Activated naive CD4-positive, alpha-beta T cell treated with anti-CD3 and anti-CD28 coated beads for 36 hours (primary cell): ENCODE measurements around the gene SLC15A5. TPM values are rescaled to one million over a fixed set of nuclear protein-coding genes. Genes with fewer than 3 reads are reported as not detected.

ENCODE experiments used
- CTCF ChIA-PET: fragments of 350-600 bp; sonication (Branson Sonifier 250); formaldehyde crosslinking; loops from one replicate; lab custom pipeline; 2021; ENCODE audit warnings: antibody characterized with exemption; lab: Charles Lee
- DNase-seq: peaks from one replicate; pipeline ENCODE4 v3.0.0-alpha.2; 2020
- H3K27ac Mint-ChIP-seq: one replicate; pipeline ENCODE4 v1.8.0; 2021; ENCODE audit warnings: mild to moderate bottlenecking, mixed read lengths
- H3K27me3 Mint-ChIP-seq: one replicate; pipeline ENCODE4 v1.8.0; 2021; ENCODE audit warnings: low read depth, mixed read lengths
- H3K36me3 Mint-ChIP-seq: one replicate; pipeline ENCODE4 v1.8.0; 2021; ENCODE audit warnings: low read depth, mixed read lengths
- H3K4me1 Mint-ChIP-seq: one replicate; pipeline ENCODE4 v1.8.0; 2021; ENCODE audit warnings: low read depth, mixed read lengths
- H3K4me3 Mint-ChIP-seq: one replicate; pipeline ENCODE4 v1.8.0; 2021; ENCODE audit warnings: mild to moderate bottlenecking, moderate library complexity, mixed read lengths
- H3K9me3 Mint-ChIP-seq: one replicate; pipeline ENCODE4 v1.8.0; 2021; ENCODE audit warnings: mixed read lengths
- intact Hi-C: fragments of 100-400 bp; cut with micrococcal nuclease; formaldehyde crosslinking; loops from one replicate; pipeline ENCODE4 v1.15.1; 2023
- total RNA-seq, 2 experiments: library from RNA; stranded (reverse); gene quantifications; one replicate each; pipeline ENCODE4 v1.2.3, GENCODE V29; 2021

Gene SLC15A5
- total RNA-seq, 2 experiments from 2014 or later, result not detected

DNA sequence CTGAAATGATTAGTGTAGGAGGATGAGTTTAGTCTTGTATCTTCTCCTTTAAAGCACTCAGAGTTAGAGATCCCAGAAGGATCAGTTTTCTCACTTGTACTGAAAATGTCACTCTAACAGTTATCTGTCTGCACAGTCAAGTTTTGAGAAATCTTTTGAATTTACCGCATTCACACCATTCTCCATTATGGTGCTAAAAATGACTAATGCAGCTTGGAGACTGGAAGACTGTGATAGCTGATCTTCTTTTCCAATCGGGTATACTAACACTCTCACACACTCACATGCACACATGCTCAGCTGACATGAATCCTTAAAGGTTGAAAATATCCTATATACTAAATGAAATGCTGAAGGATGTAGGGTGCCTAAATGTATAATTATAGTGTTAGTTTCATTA lies 65.8 kb downstream of the SLC15A5 start:
- DNase-seq, result no peak
- Mint-ChIP-seq H3K27me3 (no peaks in the 10 kb centered on the region), H3K9me3 (no peaks in the 10 kb centered on the region), H3K27ac (no peak overlapping the region), H3K4me1 (no peaks in the 10 kb centered on the region), H3K4me3 (no peak overlapping the region), H3K36me3 (no peaks in the 10 kb centered on the region)
- CTCF ChIA-PET, result no interaction called here
- intact Hi-C loops, result no loop called here

DNA sequence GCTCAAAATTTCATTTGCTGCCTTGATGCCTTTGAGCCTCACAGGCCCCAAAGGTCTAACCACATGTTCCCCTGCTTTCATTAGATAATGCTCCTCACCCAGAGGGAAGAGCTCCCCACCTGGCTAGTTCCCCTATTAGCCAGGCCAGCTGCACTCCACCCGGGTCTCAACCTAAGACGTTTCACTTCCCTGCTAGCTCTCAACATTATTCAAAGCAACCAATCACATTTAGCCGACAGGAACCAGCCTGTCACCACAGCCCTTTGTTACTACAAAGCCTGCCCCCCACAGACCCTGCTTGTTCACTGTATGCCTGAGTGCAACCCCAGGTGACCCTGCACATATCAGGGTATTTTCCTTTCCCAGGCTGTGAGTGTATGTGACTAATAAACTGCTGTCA lies 78.6 kb downstream of the SLC15A5 start:
- H3K36me3 Mint-ChIP-seq, result no peaks in the 10 kb centered on the region
- intact Hi-C loops, result no loop called here
- H3K27me3 Mint-ChIP-seq, result no peaks in the 10 kb centered on the region
- no peak for DNase-seq
- no peaks in the 10 kb centered on the region for H3K4me1 Mint-ChIP-seq
- CTCF ChIA-PET, result no interaction called here
- H3K4me3 Mint-ChIP-seq, result no peak overlapping the region
- no peak overlapping the region for H3K27ac Mint-ChIP-seq
- peaks cover 4% of the 10 kb centered on the region for H3K9me3 Mint-ChIP-seq

DNA sequence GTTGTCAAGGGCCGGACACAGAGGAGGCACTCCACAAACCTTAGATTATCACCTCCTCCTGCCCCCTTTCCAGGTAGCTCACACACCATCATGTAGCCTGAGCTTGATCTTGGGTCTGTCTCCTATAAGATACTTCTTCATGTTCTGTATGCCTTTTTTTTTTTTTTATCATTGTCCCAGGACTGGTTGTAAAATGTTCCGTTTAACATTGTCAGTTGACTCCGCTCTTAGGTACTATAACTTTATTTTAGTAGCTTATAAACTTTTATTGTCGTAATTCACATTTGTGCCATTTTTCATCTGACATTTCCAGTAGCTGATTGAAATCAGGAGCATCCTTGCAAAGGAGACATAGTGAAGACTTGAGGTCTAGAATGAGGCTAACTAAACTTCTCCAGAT lies 79.9 kb downstream of the SLC15A5 start:
- CTCF ChIA-PET, result no interaction called here
- Mint-ChIP-seq H3K9me3 (peaks cover 4% of the 10 kb centered on the region), H3K36me3 (no peaks in the 10 kb centered on the region), H3K27me3 (no peaks in the 10 kb centered on the region), H3K4me1 (no peaks in the 10 kb centered on the region), H3K27ac (no peak overlapping the region), H3K4me3 (no peak overlapping the region)
- DNase-seq, result no peak
- intact Hi-C loops, result no loop called here

DNA sequence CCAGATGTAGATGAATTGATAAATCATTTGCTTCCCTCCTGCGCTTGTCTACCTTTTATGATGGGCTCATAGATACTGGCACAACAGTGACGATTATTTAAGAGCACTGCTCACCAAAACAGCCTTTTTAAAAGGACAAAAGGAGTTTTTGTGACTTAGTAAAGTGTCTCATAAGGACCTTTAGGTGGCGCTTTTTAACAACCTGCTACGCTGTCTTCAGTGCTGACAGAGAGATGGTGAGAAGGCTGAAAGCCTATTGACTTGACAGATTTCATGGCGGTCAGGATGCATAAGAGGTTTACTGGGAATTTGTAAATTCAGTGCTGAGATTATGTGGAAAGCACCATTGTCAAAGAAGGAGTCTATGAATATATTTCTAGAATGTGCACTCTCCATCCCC lies 87.6 kb downstream of the SLC15A5 start:
- no peak for DNase-seq
- Mint-ChIP-seq H3K36me3 (no peaks in the 10 kb centered on the region), H3K27ac (no peak overlapping the region), H3K27me3 (no peaks in the 10 kb centered on the region), H3K4me3 (no peak overlapping the region), H3K9me3 (no peaks in the 10 kb centered on the region), H3K4me1 (no peaks in the 10 kb centered on the region)
- intact Hi-C loops, result no loop called here
- CTCF ChIA-PET, result no interaction called here

DNA sequence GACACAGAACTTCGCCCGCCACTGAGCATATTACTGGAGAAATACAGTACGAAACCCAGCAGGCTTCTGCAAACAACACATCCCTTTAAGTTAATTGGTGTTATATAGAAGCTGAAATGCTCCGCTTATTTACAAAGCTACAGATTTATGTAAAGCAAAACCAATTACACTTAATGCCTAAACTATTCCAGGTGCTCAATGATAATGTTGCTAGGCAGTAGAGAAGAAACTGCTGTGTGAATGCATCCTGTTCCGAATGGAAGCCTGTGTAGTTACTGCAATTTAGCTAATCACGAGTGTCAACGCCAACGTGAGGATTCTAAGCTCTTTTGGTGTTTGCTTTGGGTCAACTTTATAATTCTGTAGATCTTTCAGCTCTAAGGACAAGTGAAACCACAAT lies 89.8 kb downstream of the SLC15A5 start:
- no peaks in the 10 kb centered on the region for H3K9me3 Mint-ChIP-seq
- H3K27ac Mint-ChIP-seq, result no peak overlapping the region
- CTCF ChIA-PET, result no interaction called here
- no peak for DNase-seq
- intact Hi-C loops, result no loop called here
- H3K36me3 Mint-ChIP-seq, result no peaks in the 10 kb centered on the region
- H3K4me1 Mint-ChIP-seq, result no peaks in the 10 kb centered on the region
- no peaks in the 10 kb centered on the region for H3K27me3 Mint-ChIP-seq
- H3K4me3 Mint-ChIP-seq, result no peak overlapping the region

DNA sequence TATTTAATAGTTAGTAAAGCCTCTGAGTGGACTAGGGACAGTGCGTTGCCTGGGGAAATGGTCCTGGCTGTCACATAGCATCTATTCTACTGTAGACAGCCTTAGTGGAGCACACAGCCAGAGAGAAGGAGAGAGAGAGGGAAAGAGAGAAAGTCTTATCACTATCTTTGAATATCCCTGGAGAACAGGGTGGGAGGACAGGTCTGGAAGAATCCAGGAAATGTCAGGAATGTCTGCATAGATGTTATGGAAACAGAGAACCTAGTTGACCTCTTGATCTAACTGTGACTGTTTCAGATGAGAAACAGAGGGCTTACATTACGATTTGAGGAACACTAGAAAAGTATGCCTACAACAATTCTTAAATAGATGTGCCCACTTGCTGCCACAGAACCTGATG lies 92.8 kb downstream of the SLC15A5 start:
- no peak overlapping the region for H3K27ac Mint-ChIP-seq
- intact Hi-C loops, result no loop called here
- CTCF ChIA-PET, result no interaction called here
- H3K4me3 Mint-ChIP-seq, result no peak overlapping the region
- no peaks in the 10 kb centered on the region for H3K4me1 Mint-ChIP-seq
- H3K9me3 Mint-ChIP-seq, result no peaks in the 10 kb centered on the region
- H3K27me3 Mint-ChIP-seq, result no peaks in the 10 kb centered on the region
- no peak for DNase-seq
- H3K36me3 Mint-ChIP-seq, result no peaks in the 10 kb centered on the region

DNA sequence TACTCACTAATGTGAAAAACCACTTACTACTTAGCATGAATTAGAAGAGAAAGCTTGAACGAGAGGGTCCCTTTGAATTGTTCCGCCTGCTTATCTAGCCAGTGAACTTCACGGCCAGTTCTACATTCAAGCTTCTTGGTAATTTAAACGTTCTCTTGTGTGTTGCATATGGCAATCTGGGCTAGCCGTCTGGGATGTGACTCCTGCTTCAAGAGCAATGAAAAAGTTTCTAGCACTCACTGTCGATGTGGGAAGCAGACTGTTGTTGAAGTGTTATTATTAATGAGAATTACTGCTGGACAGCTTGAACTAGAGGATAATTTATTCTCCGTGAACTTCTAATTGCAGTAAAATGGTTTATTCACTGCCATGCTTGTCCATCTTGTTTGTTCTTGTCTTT lies 93.9 kb downstream of the SLC15A5 start:
- no peaks in the 10 kb centered on the region for H3K27me3 Mint-ChIP-seq
- no peak overlapping the region for H3K27ac Mint-ChIP-seq
- no peak overlapping the region for H3K4me3 Mint-ChIP-seq
- no peaks in the 10 kb centered on the region for H3K9me3 Mint-ChIP-seq
- no peak for DNase-seq
- intact Hi-C loops, result no loop called here
- CTCF ChIA-PET, result no interaction called here
- no peaks in the 10 kb centered on the region for H3K4me1 Mint-ChIP-seq
- H3K36me3 Mint-ChIP-seq, result no peaks in the 10 kb centered on the region

DNA sequence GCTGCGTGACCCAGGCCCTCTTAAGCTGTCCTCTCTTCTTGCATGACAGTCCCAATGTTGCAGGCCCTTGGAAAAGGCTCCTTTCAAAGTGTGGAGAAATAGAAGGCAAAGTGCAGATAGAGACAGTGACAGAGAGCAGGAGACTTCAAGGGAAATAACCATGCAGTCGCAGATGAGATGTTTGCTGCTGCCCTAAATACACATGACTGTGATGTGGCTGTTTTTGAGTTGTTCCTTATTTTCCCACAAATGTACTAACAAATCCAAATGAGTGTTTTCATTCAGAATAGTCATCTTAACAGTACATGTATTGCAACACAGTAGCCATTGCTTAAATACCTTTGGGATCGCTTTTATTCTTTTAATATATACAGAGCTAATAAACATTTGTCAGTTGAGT lies 101.6 kb downstream of the SLC15A5 start:
- no peaks in the 10 kb centered on the region for H3K27me3 Mint-ChIP-seq

DNA sequence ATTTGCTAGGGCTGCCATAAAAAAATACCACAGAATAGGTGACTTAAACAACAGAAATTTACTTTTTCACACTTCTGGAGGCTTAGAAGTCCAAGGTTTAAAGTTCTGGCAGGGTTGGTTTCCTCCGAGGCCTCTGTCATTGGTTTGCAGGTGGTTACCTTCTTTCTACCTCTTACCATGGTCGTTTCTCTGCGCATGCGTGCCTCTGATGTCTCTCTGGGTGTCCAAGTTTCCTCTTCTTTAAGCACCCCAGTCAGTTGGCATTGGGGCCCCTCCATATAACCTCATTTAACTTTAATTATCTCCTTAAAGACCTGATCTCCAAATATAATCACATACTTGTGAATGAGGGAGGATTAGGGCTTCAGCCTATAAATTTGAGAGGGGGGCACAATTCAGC lies 103.2 kb downstream of the SLC15A5 start:
- Mint-ChIP-seq H3K4me3 (no peak overlapping the region), H3K9me3 (no peaks in the 10 kb centered on the region), H3K27ac (no peak overlapping the region), H3K4me1 (no peaks in the 10 kb centered on the region), H3K36me3 (no peaks in the 10 kb centered on the region), H3K27me3 (no peaks in the 10 kb centered on the region)
- intact Hi-C loops, result no loop called here
- DNase-seq, result no peak
- CTCF ChIA-PET, result no interaction called here

More for the DNA sequence above, 101.6 kb downstream of the SLC15A5 start:
- CTCF ChIA-PET, result no interaction called here
- no peak overlapping the region for H3K27ac Mint-ChIP-seq
- no peaks in the 10 kb centered on the region for H3K36me3 Mint-ChIP-seq
- intact Hi-C loops, result no loop called here
- H3K4me1 Mint-ChIP-seq, result no peaks in the 10 kb centered on the region
- H3K4me3 Mint-ChIP-seq, result no peak overlapping the region
- H3K9me3 Mint-ChIP-seq, result no peaks in the 10 kb centered on the region
- no peak for DNase-seq

DNA sequence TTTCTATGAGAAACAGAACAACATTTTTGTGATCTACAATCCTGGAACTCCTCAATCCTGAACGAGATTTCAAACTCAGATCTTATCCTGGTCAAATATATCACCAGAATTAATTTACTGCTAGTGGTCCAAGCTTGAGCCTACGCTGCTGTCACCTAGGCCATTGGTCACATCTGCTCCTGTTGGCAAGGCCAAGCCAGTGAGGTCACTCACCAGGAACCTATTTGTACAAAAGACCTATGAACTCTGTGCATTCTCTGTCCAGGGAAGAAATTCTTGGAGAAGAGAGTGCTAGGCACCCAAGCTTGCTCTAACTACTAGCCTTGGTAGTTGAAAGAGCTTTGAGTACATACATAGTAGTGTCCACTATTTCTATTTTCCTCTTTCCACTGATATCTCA lies 106.1 kb downstream of the SLC15A5 start:
- DNase-seq, result no peak
- H3K27ac Mint-ChIP-seq, result no peak overlapping the region
- no peaks in the 10 kb centered on the region for H3K9me3 Mint-ChIP-seq
- intact Hi-C loops, result no loop called here
- H3K27me3 Mint-ChIP-seq, result no peaks in the 10 kb centered on the region
- H3K4me3 Mint-ChIP-seq, result no peak overlapping the region
- H3K36me3 Mint-ChIP-seq, result no peaks in the 10 kb centered on the region
- CTCF ChIA-PET, result interaction anchor here (0.7 kb wide), 1 partner anchor 1134 kb away, joined by 3 read pairs; no protein-coding TSS in a partner anchor
- no peaks in the 10 kb centered on the region for H3K4me1 Mint-ChIP-seq

DNA sequence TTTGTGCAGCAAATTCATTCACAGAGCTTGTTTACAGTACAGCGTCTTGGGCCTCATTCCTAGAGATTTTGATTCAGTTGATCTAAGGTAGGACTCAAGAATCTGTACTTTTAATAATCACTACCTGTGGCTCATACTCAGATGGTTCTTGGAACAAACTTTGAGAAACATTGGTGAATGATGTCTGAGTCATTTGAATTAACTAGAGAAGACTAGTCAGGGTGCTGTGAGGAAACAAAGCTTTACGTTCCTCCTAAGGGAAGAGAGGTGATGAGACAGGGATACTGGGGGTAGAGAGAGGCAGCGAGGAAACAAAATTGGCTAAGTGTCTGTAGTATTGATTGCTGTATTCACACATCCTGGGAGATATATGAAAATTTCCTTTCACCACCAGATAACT lies 109.4 kb downstream of the SLC15A5 start:
- H3K36me3 Mint-ChIP-seq, result no peaks in the 10 kb centered on the region
- no peaks in the 10 kb centered on the region for H3K4me1 Mint-ChIP-seq
- DNase-seq, result no peak
- intact Hi-C loops, result no loop called here
- CTCF ChIA-PET, result no interaction called here
- H3K4me3 Mint-ChIP-seq, result no peak overlapping the region
- no peaks in the 10 kb centered on the region for H3K27me3 Mint-ChIP-seq
- no peak overlapping the region for H3K27ac Mint-ChIP-seq
- no peaks in the 10 kb centered on the region for H3K9me3 Mint-ChIP-seq

DNA sequence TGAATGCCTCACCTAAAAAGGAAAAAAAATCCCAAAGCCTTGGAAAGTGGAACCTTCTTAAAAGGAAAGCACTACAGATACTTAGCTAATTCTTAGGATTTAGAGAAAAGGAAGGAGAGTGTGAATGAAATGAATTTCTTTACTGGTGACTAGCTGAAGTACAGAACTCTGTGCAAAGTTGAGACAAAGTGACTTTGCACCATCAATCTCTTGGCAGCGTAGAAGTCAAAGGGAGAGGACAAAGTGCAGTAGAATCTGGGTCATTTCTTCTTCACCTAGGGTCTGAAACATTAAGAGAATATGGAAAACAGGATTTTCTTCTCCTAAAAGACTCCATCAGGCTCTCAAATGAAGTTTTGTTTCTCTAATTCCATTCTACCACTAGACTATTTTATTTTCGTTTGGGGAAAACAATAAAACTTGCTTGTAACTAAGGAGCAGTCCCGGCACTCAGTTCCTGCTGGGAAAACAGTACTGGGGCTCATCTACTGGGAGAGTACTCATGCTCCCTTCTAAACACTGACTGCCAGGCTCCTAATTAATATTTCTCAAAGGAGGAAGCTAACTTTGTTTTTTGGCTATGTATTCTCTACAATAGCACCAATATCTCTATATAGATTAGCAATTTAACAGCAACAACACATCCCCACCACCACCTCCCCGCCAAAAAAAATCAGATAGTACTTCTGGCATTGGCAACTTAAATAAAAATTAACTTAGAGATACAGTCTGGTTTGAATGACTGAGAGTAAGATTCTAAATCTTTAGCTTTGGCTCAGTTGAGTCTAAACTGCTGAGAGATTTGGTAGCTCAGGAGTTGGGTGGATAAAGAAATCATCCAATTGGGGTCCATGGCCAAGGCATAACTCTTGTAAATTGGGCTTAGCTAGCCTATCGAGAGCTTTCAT lies 110.7 kb downstream of the SLC15A5 start:
- Mint-ChIP-seq H3K27ac (no peak overlapping the region), H3K4me3 (no peak overlapping the region), H3K27me3 (no peaks in the 10 kb centered on the region), H3K36me3 (no peaks in the 10 kb centered on the region), H3K9me3 (no peaks in the 10 kb centered on the region), H3K4me1 (no peaks in the 10 kb centered on the region)
- intact Hi-C loops, result no loop called here
- no peak for DNase-seq
- CTCF ChIA-PET, result interaction anchor here (0.6 kb wide), 1 partner anchor 194 kb away, joined by 3 read pairs; no protein-coding TSS in a partner anchor

DNA sequence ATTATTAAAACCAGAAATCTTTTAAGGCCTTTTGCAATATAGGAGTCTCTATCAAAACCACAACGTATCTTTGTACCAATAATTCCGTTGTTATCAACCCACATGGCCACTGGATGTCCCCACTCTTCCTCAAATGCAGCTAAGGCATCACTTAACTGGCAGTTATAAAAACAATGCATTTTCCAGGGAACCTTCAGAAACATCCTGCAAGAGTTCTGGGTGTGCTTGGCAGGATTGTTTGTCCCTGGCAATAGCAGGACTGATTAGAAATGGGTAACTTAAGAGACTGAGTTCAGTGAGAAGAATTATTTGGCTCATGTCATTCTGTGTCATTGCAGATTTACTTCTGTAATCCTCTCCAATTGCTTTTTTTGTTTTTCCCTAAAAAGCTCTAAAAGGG lies 112.0 kb downstream of the SLC15A5 start:
- CTCF ChIA-PET, result interaction anchor here (0.5 kb wide), 1 partner anchor 108 kb away, joined by 3 read pairs; no protein-coding TSS in a partner anchor
- intact Hi-C loops, result no loop called here
- Mint-ChIP-seq H3K27ac (no peak overlapping the region), H3K4me1 (no peaks in the 10 kb centered on the region), H3K4me3 (no peak overlapping the region), H3K27me3 (no peaks in the 10 kb centered on the region), H3K9me3 (no peaks in the 10 kb centered on the region), H3K36me3 (no peaks in the 10 kb centered on the region)
- DNase-seq, result no peak
